ENCODE results near the gene KISS1R. TPM values are rescaled to one million over a fixed set of nuclear protein-coding genes. Genes with fewer than 3 reads are reported as not detected.

The KISS1R gene
- total RNA-seq, 1 donor from 2014 or later = not detected

DNA sequence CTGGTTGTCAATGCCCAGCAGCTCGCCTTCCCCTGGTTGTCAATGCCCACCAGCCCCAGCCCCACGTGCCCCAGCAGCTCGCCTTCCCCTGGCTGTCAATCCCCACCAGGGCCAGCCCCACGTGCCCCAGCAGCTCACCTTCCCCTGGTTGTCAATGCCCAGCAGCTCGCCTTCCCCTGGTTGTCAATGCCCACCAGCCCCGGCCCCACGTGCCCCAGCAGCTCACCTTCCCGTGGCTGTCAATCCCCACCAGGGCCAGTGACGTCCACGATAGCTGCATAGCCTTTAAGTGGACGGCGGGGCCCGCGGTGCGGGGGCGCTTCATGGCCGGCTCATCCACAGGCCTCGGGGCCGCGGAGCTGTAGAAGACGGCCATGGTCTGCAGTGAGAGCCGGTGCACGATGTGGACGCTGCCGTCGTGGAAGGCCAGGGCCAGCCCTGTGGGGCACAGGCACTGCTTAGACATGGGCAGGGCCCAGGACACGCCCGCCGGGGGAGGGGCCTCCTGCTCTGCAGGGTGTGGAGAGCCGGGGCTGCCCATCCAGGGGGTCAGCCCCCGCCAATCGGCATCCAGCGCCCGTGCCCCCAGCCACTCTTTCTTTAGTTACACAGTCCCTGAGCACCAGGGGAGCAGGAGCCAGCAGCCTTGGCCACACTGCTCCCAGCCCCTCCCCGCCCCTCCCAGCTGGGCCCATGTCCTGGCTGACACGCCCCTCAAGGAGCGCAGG is 37.3 kb upstream of the KISS1R start:
- H3K27me3 Mint-ChIP-seq (ENCODE audit: unreplicated experiment) = peaks cover 14% of the 10 kb centered on the region
- H3K4me1 Mint-ChIP-seq (ENCODE audit: unreplicated experiment) = no peaks in the 10 kb centered on the region
- no peak overlapping the region for H3K27ac Mint-ChIP-seq (ENCODE audit: unreplicated experiment)
- H3K4me3 Mint-ChIP-seq (ENCODE audit: unreplicated experiment) = peak overlapping the region; percentile 79
- H3K9me3 Mint-ChIP-seq (ENCODE audit: unreplicated experiment) = no peaks in the 10 kb centered on the region
- TF ChIP-seq, protein P1, sequence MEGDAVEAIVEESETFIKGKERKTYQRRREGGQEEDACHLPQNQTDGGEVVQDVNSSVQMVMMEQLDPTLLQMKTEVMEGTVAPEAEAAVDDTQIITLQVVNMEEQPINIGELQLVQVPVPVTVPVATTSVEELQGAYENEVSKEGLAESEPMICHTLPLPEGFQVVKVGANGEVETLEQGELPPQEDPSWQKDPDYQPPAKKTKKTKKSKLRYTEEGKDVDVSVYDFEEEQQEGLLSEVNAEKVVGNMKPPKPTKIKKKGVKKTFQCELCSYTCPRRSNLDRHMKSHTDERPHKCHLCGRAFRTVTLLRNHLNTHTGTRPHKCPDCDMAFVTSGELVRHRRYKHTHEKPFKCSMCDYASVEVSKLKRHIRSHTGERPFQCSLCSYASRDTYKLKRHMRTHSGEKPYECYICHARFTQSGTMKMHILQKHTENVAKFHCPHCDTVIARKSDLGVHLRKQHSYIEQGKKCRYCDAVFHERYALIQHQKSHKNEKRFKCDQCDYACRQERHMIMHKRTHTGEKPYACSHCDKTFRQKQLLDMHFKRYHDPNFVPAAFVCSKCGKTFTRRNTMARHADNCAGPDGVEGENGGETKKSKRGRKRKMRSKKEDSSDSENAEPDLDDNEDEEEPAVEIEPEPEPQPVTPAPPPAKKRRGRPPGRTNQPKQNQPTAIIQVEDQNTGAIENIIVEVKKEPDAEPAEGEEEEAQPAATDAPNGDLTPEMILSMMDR (IDR thresholded peaks at IDR 0.05; ENCODE audit: unreplicated experiment) = no peak
- DNase-seq (ENCODE audit: low spot score) = no peak
- H3K36me3 Mint-ChIP-seq (ENCODE audit: low read depth, unreplicated experiment) = peaks cover 24% of the 10 kb centered on the region

DNA sequence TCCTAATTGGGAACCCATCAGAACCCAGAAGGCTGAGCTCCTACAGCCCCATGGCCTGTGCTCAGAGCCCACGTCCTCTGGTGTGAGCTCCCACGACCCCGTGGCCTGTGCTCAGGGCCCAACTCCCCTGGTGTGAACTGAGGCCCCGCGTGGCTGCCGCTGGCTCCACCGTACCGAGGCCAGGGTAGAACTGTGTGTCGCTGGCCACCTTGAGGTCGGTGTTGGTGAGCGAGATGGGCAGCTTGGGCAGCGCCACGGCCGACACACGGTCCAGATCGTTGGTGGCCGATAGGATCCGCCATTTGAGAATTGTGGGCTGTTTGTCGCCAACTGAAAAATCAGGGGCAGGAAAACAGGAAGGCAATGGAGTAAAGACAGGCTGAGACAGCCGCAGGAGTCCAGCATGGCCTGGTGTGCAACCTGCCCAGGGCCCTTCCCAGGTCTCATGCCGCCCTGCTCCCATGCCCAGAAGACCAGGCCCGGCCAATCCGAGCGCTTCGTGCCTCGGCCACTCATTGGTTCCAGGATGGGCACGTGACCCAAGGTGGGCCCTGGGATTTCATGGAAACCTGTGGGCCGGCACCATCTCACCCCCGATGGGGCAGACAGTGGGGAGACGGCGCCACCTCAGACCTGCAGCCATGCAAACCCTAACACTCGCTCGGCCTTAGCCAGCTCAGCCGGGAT is 35.6 kb upstream of the KISS1R start:
- Mint-ChIP-seq H3K27ac (ENCODE audit: unreplicated experiment) (no peak overlapping the region), H3K36me3 (ENCODE audit: low read depth, unreplicated experiment) (peaks cover 20% of the 10 kb centered on the region), H3K27me3 (ENCODE audit: unreplicated experiment) (peaks cover 14% of the 10 kb centered on the region), H3K4me1 (ENCODE audit: unreplicated experiment) (no peaks in the 10 kb centered on the region), H3K9me3 (ENCODE audit: unreplicated experiment) (no peaks in the 10 kb centered on the region), H3K4me3 (ENCODE audit: unreplicated experiment) (peak overlapping the region; percentile 67)
- DNase-seq (ENCODE audit: low spot score) = no peak
- TF ChIP-seq, protein P1 (IDR thresholded peaks at IDR 0.05; ENCODE audit: unreplicated experiment) = no peak

DNA sequence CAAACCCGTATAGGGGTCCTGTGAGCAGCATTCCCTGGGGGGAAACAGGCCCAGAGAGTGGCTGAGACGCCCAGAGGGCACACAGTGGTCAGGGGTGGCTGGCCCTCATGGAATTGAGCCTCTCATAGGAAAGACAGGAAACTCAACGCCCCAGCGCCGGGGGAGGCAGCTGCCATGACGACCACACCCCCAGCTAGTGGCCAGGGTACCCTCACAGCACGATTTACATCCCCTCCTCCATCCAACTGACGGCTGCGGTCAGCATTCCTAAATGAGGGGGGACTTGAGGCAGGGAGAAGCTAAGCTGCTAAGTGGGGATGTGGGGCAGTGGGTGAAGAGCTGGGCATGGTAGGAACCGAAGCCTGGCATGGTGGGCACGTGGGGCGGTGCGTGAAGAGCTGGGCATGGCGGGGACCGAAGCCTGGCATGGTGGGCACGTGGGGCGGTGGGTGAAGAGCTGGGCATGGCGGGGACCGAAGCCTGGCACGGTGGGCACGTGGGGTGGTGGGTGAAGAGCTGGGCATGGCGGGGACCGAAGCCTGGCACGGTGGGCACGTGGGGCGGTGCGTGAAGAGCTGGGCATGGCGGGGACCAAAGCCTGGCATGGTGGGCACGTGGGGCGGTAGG is 34.1 kb upstream of the KISS1R start:
- no peaks in the 10 kb centered on the region for H3K4me1 Mint-ChIP-seq (ENCODE audit: unreplicated experiment)
- H3K27me3 Mint-ChIP-seq (ENCODE audit: unreplicated experiment) = peaks cover 14% of the 10 kb centered on the region
- no peak overlapping the region for H3K4me3 Mint-ChIP-seq (ENCODE audit: unreplicated experiment)
- no peaks in the 10 kb centered on the region for H3K9me3 Mint-ChIP-seq (ENCODE audit: unreplicated experiment)
- no peak for DNase-seq (ENCODE audit: low spot score)
- TF ChIP-seq, protein P1 (IDR thresholded peaks at IDR 0.05; ENCODE audit: unreplicated experiment) = no peak
- H3K36me3 Mint-ChIP-seq (ENCODE audit: low read depth, unreplicated experiment) = peaks cover 24% of the 10 kb centered on the region
- no peak overlapping the region for H3K27ac Mint-ChIP-seq (ENCODE audit: unreplicated experiment)

DNA sequence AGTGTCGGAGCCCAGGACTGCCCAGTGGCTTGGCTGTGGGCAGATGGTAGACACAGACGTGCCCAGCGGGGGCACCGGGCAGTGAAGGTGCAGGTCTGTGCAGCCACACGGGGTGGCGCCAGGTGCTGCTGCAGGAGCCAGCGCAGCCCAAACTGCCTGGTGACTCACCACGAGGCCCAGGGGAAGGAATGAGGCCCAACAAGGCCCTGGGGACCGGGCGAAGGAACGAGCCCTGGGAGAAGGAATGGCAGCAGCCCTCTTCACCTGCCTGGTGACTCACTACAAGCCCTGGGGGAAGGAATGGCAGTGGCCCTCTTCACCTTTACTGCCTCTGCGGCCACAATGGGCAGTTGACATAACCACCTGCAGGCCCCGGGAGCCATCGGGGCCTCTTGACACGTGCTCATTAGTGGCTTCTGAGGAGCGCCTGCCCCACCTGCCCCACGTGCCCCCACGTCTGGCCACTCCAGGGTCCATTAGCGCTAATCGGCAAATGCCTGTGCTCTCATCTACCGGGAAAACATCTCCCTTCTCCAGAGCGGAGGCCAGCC is 33.4 kb upstream of the KISS1R start:
- no peak overlapping the region for H3K27ac Mint-ChIP-seq (ENCODE audit: unreplicated experiment)
- peaks cover 14% of the 10 kb centered on the region for H3K27me3 Mint-ChIP-seq (ENCODE audit: unreplicated experiment)
- TF ChIP-seq, protein P1 (IDR thresholded peaks at IDR 0.05; ENCODE audit: unreplicated experiment) = no peak
- no peaks in the 10 kb centered on the region for H3K4me1 Mint-ChIP-seq (ENCODE audit: unreplicated experiment)
- H3K9me3 Mint-ChIP-seq (ENCODE audit: unreplicated experiment) = no peaks in the 10 kb centered on the region
- no peak for DNase-seq (ENCODE audit: low spot score)
- H3K36me3 Mint-ChIP-seq (ENCODE audit: low read depth, unreplicated experiment) = peaks cover 24% of the 10 kb centered on the region
- no peak overlapping the region for H3K4me3 Mint-ChIP-seq (ENCODE audit: unreplicated experiment)

All from endothelial cell (in vitro differentiated cells).